ENCODE data around the gene TFIP11. TPM values are rescaled to one million over a fixed set of nuclear protein-coding genes. Genes with fewer than 3 reads are reported as not detected.

Gene TFIP11
- total and polyA plus RNA-seq, 2 of the 8 experiments (the other 6 are each of a cell fraction or from before 2014, with no cell fraction given) = 18.1 to 28.3 TPM

DNA sequence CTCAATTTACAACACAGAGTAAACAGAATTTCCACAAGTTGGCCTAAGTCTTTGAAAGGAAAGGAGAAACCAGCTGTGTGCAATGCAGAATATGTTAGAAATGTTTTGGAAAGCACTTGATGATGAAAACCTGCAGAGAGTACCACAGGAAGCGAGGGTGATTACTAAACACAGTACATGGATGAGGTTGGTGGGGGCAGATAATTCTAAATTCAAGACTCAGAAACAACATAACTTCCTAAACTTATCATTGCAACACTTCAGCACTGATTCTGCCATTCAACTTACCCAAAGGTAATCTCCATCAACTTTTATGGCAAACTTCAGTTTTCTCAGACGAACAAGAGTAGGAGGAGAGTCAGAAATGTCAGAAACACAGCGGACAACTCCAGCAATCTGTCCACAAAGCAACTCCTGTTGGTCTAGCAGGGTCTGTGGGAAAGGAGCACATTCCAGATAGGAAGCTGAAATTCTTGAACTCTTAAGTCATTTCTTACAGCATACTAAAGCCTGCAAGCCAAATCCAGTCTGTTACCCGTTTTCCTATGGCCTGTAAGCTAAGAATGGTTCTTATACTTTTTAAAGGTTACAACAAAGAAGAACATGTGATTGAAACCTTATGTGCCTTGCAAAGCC is 35.5 kb downstream of the TFIP11 start (continued):
- TF ChIP-seq EZH2 (IDR thresholded peaks at IDR 0.05; ENCODE audit: low read depth, low read length, severe bottlenecking) = no peak
- TF ChIP-seq BRCA1 (IDR thresholded peaks at IDR 0.05; ENCODE audit: low read depth, low read length) = no peak
- TF ChIP-seq CTBP2 (IDR thresholded peaks at IDR 0.05; ENCODE audit: borderline replicate concordance, insufficient read depth, insufficient read length, low read length) = no peak
- no peak for TF ChIP-seq PHF8 (conservative IDR thresholded peaks at IDR 0.05; ENCODE audit: low read depth, low read length)
- TF ChIP-seq, protein P1, sequence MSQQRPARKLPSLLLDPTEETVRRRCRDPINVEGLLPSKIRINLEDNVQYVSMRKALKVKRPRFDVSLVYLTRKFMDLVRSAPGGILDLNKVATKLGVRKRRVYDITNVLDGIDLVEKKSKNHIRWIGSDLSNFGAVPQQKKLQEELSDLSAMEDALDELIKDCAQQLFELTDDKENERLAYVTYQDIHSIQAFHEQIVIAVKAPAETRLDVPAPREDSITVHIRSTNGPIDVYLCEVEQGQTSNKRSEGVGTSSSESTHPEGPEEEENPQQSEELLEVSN (IDR thresholded peaks at IDR 0.05) = no peak
- TF ChIP-seq GTF2F1 (IDR thresholded peaks at IDR 0.05; ENCODE audit: borderline replicate concordance, low read depth, low read length) = no peak
